ENCODE results near the gene SLC2A8. TPM values are rescaled to one million over a fixed set of nuclear protein-coding genes. Genes with fewer than 3 reads are reported as not detected.
A peak's percentile ranks its signal among the peaks of the same experiment; 100 is the strongest.

SLC2A8 gene
- total RNA-seq, 1 experiment from 2014 or later: 23.8 TPM

- no peak for DNase-seq (ENCODE audit: low read depth)
Measured at GRCh38 chr9:127380479-127380878, 16.5 kb upstream of the SLC2A8 start.

- no peak for DNase-seq (ENCODE audit: low read depth)
Measured at GRCh38 chr9:127382541-127382940, 14.4 kb upstream of the SLC2A8 start.

GRCh38 chr9:127384016-127384730, 12.8 kb upstream of the SLC2A8 start:
- peak; percentile 16 for DNase-seq (ENCODE audit: low read depth)

- no peak for DNase-seq (ENCODE audit: low read depth)
Measured at GRCh38 chr9:127384901-127385300, 12.1 kb upstream of the SLC2A8 start.

GRCh38 chr9:127386249-127386648, 10.7 kb upstream of the SLC2A8 start:
- DNase-seq (ENCODE audit: low read depth): no peak

GRCh38 chr9:127386981-127387380, 10.0 kb upstream of the SLC2A8 start:
- DNase-seq (ENCODE audit: low read depth): no peak

- peak; percentile 98 for DNase-seq (ENCODE audit: low read depth)
Measured at GRCh38 chr9:127388037-127388855, 8.7 kb upstream of the SLC2A8 start.

GRCh38 chr9:127388856-127389238, 8.1 kb upstream of the SLC2A8 start:
- DNase-seq (ENCODE audit: low read depth): peak; percentile 37

GRCh38 chr9:127389381-127390247, 7.4 kb upstream of the SLC2A8 start:
- no peak for DNase-seq (ENCODE audit: low read depth)

- DNase-seq (ENCODE audit: low read depth): no peak
Measured at GRCh38 chr9:127390248-127390545, 6.8 kb upstream of the SLC2A8 start.

- DNase-seq (ENCODE audit: low read depth): peak; percentile 54
Measured at GRCh38 chr9:127390563-127390962, 6.4 kb upstream of the SLC2A8 start.

- no peak for DNase-seq (ENCODE audit: low read depth)
Measured at GRCh38 chr9:127392166-127392565, 4.8 kb upstream of the SLC2A8 start.

GRCh38 chr9:127392976-127393375, 4.0 kb upstream of the SLC2A8 start:
- no peak for DNase-seq (ENCODE audit: low read depth)

GRCh38 chr9:127393645-127394044, 3.3 kb upstream of the SLC2A8 start:
- peak; percentile 15 for DNase-seq (ENCODE audit: low read depth)

- no peak for DNase-seq (ENCODE audit: low read depth)
Measured at GRCh38 chr9:127395497-127396252, 1.3 kb upstream of the SLC2A8 start.

GRCh38 chr9:127396253-127396807, 639 bp upstream of the SLC2A8 start:
- DNase-seq (ENCODE audit: low read depth): no peak

- DNase-seq (ENCODE audit: low read depth): peak; percentile 57
Measured at GRCh38 chr9:127397646-127398274, 791 bp downstream of the SLC2A8 start.

- no peak for DNase-seq (ENCODE audit: low read depth)
Measured at GRCh38 chr9:127398275-127398647, 1.3 kb downstream of the SLC2A8 start.

- no peak for DNase-seq (ENCODE audit: low read depth)
Measured at GRCh38 chr9:127398715-127399400, 1.9 kb downstream of the SLC2A8 start.

GRCh38 chr9:127399736-127400269, 2.8 kb downstream of the SLC2A8 start:
- no peak for DNase-seq (ENCODE audit: low read depth)

Measured in RPMI7951 (cell line).